HG03469 (cell line): ENCODE results near the gene MTR.

Source experiments
- ATAC-seq: cut with Tn5 transposase; IDR thresholded peaks from one replicate; pipeline ENCODE4 v1.9.1; 2021; ENCODE audit warnings: mild to moderate bottlenecking, moderate library complexity, moderate number of reproducible peaks; ENCODE audit not compliant: unreplicated experiment

Gene MTR

DNA sequence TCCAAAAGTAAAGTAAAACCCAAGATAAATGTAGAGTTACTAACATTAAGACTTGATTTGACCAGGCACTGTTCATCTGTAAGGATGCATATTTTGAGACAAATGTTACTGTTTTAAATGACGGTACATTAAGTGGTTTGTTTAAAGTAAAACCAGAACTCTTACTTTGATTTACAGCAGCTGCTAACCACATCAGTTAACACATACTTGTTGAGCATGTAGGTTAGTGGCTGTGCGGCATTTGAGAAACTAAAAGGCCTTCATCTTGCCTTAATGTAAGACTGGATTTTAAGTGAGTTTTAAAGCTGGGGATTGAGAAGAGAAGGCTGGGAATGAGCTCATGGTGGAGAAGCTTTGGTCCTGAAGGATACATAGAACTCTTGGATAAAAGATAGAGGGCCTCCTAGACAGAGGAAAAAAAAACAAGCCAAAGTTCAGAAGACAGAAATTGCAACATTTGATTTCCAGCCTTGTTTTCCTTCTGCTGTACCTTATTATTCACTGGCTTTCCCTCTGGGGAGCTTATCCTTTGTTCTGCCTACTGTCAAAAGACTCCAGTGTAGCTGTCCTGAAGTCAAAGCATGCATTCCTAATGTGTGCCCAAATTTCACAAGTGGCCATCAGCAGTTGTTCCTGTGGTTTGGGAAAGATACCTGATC lies 66.6 kb downstream of the MTR start:
- no peak for ATAC-seq

DNA sequence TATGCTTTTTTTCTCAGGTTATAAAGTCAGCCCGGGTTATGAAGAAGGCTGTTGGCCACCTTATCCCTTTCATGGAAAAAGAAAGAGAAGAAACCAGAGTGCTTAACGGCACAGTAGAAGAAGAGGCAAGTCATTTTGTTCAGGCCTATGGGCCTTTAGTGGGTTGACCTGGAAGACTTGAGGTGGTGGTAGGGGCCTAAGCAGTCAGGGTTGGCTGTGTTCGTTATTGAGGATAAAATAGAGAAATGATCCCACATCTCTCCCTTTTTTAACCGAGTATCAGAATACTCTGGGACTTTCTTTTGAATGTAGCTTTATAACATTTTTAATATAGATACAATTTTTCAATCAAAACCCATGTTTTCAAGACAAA lies 67.1 kb downstream of the MTR start:
- no peak for ATAC-seq

DNA sequence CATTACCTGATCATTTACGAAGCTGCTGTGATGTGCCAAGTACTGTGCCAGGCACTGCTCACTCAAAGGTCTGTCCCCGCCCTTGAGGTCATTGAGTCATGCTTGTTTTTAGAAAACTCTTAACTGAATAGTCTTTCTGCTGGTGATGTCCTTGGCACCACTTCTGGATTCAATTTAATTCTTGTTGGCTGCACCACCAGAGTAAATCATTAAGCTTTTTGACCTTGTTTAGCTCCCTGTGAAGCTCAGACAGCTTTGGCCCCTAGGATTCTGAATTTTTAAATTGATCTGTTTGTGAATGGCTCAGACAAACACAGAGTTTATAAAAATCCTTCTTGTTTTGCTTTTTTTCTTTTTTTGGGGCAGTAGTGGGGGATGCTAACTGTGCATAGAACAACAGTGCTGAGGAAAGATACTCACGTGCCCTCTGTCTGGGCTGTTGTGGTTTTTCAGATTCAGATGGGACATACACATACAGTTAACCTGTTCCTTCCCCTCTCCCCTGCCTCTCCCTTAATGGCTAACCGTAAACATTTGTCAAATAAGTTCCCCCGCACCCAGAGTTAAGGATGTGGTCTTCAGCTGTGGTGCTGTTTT lies 67.6 kb downstream of the MTR start:
- ATAC-seq = no peak

DNA sequence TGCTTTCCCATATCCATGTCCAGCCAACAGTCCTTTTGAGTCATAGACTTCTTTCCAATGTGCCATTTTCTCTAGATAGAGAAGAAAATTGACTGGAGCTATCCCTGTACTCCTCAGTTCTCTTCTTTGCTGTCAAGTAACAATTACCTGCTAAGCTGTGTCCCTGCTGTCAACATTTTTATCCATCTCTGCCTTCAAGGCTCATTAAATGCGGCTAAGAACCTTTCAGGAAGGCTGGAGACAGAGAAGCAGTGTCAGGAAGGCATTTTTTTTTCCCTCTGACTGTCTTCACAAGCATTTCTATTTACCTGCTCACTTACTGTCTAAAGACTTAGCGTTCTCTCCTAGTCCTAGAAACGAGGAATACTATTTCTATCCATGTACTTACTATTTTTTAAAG lies 69.1 kb downstream of the MTR start:
- no peak for ATAC-seq

DNA sequence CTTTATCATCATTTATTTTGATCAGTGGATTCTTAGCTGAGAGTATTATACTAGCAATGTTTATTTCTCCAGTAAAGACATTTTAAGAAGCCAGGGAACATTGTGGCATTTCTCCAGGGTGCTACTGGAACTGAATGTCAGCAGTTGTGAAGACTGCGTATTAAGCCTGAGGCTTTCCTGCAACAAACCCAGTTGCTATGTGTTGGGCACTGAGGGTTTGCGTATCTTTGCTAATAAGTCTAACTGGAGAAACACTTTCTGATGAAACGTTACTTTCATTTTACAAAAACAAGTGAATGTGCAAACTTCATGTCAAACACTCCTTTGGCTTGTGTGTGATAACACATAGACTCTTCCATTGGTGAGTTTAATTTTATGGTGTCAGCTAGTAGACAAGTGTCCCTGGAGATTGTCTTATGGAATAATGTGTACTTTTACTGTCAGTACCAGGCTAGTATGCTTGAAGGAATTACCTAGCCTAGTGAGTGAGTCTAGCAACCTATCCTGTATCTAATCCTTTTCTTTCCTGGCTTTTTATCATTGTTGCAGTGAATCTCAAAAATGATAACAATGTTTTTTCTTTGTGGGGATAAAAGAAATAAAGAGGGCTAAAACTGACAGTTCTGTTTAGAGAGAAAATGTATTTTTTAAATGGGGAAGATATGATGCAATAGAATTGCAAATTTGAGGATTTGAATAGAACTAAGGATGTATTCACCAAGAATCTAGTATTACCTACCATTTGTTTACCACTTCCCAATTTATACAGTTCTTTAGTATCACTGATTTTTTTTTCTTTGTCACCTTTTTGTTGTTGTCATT lies 70.1 kb downstream of the MTR start:
- ATAC-seq = no peak

DNA sequence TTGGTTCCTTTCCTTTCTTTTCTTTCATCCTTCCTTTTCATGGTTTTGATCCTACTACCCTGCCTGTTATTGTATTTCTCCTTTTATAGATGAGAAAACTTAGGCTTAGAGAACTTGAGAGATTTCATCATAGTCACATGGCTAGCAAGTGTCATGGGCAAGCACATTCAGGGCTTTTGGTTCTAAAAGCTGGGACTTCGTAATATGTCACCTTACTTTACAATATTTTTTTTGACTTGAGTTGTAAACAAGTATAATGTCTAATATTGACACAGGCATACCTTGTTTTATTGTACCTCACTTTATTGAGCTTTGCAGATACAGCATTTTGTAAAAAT lies 70.7 kb downstream of the MTR start:
- ATAC-seq = no peak

DNA sequence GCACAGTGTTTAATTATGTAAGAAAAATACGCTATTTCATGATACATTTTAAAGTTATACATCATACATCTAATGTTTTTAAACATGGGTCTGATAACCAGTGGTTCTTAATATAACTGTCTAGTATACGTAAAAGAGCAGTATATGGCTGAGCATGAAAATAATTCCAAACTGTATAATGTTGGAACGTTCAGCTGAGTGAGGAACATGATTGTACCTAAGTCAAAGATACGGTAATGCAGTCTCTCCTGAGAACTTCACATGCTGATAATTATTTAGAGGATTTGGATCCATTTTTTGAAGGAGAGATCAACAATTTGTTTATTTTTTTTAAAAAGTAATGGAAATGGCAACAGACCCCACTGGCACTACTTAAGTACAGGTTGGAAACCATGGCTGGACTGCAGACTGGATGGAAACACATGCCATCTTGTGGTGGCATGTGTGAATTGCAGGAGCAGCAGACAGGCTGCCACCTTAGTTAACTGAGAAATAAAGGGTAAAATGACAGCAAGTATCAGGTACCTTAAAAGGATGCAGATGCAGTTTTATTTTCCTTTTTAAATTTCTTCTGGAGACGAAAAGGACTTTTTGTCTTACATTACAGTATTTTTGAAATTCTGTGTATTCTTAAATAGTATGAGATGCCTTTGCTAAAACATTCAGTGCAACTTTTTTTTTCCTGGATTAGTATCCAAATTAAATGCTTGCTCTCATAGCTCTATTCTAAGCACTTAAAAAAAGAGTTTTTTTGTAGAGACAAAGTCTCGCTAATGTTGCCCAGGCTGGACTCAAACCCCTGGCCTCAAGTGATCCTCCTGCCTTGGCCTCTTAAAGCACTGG lies 73.8 kb downstream of the MTR start:
- ATAC-seq = peak; percentile 57

DNA sequence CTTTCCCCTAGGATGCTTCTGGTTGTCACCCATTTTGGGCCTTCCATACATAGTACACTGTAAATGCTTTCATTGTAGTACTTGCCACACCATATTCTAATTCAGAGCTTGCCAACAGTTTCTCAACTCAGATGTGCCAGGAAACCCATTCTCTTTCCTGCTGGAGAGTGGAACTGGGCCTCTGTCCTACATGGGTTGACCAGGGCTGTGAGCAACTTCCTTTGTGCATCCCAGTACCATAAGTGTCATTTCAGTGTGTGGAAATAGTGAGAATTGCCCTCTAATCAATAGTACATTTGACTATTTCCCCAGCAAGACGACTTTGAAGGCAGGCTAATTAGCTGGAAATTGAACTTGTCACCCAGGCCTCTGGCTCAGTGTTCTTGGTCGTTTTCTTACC lies 74.8 kb downstream of the MTR start:
- no peak for ATAC-seq

DNA sequence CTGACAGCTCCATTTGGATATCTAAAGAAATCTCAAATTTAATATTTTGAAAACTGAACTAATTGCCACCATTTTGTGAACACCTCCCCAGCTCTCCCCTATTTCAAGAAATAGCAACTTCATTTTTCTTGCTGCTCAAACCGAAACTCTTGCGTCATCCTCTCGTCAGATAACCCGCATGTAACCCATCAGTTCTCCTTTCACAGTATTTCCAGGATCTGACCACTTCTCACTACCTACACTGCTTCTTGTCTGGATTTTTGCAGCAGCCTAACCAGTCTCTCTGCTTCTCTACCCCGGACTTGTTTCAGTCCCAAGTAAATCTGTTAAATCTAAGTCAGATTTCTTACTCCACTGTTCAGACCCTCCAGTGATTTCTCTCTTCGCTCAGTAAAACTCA lies 75.6 kb downstream of the MTR start:
- ATAC-seq = peak; percentile 50

DNA sequence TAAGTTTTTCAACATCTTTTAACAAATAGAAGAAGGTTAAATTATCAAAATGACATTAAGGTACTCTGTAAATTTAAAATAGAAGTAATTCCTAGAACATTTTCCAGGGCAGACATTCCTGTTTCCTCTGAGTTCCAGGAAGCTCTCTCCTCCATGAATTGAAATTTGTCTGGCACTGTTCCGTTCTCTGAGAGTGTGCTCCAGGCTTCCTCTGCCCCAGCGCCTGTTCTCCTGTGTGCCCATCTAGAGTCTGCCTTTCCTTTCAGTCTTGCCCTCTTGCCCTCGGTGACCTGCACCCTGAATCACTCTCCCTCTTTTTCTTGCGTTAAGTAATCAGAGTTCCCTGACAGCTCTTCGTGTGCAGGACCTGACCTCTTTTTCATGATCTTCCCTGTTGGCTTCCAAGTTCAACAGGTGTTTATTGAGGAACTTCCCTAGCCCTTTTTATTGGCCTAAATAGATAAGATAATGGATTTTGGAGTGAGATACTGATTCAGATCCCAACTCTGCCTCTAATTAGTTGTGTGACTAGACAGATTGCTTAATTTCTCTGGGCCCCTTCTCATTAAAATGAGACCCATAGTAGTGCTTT lies 77.1 kb downstream of the MTR start:
- ATAC-seq = no peak

DNA sequence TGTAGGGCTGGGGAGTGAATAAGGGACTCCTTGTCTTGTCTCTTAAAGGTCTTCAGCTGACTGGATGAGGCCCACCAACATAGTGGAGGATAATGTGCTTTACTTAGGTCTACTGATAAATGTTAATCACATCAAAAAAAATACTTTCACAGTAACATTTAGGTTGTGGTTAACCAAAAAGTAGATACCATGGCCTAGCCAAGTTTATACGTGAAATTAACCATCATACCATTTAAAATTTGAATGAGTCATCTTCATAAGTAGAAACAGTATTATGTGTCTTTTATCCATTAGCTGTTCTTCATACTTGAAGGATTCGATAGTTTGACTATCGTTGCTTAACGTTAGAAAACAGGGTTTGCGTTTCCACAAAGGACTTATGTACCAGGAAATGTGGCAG lies 80.9 kb downstream of the MTR start:
- ATAC-seq = no peak

DNA sequence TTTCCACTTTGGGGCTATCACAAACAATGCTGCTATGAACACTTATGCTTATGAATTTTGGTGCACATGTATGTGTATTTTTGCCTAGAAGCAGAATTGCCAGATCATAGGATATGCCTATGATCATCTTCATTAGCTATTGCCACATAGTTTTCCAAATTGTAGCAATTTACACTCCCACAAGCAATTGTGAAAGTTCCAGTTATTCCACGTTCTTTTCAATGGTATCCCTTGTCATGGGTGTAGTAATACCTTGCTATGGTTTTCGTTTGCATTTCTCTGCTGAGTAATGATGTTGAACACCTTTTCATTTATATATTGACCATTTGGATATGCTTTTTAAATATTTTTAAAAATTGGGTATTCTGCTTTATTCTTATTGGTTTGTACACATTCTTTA lies 82.6 kb downstream of the MTR start:
- ATAC-seq = no peak

DNA sequence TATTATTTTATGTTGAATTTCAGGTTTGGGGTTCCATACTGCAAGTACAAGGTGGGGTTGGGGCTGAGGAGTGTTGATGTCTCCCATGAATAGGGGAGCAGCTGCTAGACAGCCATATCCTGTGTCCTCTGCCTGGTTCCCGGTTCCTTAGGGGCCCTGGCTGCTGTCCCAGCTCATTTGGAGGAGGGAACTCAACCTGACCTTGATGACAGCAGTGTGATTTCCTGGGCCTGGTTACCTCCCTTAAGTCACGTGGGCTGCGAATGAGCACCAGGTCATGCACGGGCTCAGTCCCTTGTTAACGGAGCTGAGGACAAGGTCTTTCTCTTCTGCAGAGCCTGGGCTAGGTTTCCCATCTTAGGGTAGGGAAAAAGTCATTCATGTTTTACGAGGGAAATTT lies 85.1 kb downstream of the MTR start:
- no peak for ATAC-seq

DNA sequence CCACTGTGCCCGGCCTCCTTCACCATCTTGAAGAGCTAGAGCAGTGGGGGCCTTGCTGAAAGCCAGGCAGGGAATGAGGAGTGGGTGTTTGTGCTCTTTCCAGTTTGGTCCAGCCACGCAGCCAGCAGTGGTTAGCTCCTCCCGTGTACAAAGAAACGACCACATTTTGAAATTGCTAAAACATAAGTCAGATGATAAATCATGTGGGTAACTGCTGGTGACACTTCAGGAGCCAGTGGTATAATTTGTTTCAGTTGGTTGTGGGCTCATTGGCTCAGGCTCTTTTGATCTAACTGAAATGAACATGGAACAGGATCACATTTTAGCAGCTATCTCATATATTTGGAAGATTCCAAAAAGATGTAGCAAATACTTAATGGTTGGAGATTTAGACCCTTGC lies 87.6 kb downstream of the MTR start:
- ATAC-seq = no peak

DNA sequence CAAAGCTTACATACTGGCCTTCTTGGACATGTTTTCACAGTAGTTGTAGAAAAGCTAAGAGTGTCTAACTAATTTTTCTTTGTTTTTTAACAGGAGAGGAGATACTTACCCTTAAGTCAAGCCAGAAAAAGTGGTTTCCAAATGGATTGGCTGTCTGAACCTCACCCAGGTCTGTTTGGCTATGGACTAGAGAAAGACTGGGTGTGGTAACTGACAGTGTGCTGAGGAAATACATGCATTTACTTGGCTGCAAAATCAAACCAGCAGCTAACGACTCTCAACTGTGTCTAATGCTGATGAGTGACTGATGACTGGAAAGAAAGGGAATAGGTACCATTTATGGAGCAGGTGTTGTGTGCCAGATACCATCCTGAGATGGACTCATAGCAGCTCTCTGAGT lies 91.1 kb downstream of the MTR start:
- ATAC-seq = no peak

DNA sequence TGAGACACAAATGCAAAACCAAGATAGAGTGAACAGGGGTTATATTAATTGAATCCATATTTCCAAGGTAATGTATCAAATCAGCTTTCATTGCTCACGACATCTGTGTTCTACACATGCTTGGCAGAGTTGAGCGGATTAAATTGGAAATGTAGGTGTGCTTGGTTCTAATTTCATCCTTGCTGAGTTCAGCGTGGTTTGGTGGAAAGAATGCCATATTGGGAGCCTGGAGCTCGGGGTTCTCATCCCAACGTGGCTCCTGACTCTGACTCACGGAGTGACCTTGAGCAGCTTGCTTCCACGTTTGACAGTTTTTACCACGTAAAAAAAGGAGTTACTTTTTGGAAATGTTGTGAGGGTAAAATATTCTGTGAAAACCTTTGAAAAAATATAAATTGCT lies 92.0 kb downstream of the MTR start:
- no peak for ATAC-seq

DNA sequence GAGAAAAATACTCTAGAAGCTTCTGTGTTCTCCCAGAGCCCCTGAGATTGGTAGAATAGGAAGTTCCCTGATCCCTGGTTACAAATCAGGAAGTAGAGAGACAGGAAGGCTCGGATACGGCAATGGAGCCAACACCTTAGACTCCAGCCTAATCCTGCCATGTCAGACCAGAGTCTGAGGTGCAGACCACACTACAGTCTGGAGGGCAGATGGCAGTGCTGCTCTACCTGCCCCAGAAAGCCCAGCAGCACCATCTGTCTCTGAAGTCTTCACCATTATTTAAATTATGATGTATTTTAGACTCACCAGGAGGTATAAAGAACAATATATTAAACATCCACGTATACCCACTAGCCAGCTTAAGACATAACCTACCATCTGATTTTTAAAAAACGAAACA lies 93.0 kb downstream of the MTR start:
- ATAC-seq = no peak

DNA sequence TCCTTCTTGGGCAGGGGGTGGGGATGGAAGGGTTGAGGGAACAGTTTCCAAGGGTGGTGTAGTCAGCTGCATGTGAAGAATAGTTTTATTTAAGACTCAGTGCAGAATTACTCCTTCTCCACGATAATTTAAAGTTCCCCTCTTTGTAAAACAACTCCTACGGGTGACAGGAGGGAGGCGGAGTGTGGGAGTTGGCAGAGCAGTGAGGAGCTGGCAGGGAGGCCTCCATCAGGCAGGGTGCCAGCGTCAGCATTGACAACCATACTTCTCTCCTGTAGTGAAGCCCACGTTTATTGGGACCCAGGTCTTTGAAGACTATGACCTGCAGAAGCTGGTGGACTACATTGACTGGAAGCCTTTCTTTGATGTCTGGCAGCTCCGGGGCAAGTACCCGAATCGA lies 93.8 kb downstream of the MTR start:
- ATAC-seq = no peak

DNA sequence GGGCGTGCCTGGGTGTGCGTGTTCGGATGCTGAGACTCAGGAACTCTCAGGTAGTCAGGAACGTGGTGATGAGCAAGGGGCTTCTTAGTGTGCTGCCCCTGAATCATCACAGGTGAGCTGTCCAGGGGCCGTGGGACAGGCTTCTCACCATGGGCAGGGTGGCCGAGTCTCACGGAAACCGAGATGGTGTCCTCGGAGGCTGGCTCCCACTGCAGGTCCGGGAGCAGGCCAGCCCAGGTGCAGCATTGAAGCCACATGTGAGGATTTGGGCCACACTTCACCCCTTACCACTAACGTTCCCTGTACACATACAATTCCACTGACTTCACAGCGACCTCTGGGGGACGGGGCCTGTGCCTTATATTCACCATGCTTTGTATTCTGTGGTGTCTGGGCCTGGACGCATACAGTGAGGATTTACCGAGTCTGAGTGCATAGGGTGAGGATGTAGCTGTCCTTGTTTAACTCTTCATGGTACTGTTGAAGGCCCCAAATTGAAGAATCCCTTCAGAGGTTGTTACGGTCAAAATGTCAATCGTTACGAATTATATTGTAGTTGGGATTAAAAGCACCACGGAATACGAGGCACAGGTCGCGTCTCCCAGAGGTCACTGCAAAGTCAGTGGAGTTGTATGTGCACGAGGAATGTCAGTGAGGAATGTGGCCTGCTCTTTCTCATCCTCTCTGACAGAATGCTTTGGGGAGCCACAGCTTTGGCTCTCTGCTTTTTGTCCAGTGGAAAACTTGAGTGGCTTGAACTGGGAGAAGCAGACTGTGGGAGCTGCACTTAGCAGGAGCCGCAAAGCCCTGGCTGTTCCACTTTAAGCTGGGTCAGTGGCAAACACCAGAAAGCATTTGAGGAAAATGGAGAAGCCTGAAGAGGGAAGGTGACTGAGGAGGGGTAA lies 95.3 kb downstream of the MTR start:
- no peak for ATAC-seq
